HL-60 (cell line): Measurements from ENCODE around the gene C6orf132.

Experiments used
- DNase-seq, 2 experiments: peaks; one replicate each; pipeline ENCODE4 v3.0.0-alpha.2; 2010 to 2020; ENCODE audit warnings: low read depth in 1 of 2, low spot score in 1 of 2
- H3K27ac ChIP-seq: fragments of 250-450 bp; sonication (Bioruptor Pico); replicated peaks from 2 replicates; pipeline ENCODE4 v1.5.1; 2020; ENCODE audit warnings: mild to moderate bottlenecking, moderate library complexity
- H3K27me3 ChIP-seq: fragments of 250-450 bp; sonication (Bioruptor Pico); 2 replicates; pipeline ENCODE4 v1.5.1; 2021; ENCODE audit warnings: mild to moderate bottlenecking, moderate library complexity; ENCODE audit not compliant: insufficient read depth, poor library complexity, severe bottlenecking
- H3K4me3 ChIP-seq: replicated peaks from 2 replicates; pipeline ENCODE4 v1.5.1; 2011; ENCODE audit warnings: mild to moderate bottlenecking, control low read depth, low read length; ENCODE audit not compliant: insufficient read depth
- CTCF ChIP-seq: IDR thresholded peaks from one replicate; pipeline ENCODE4 v1.5.1; 2011; ENCODE audit warnings: low read length, control low read depth, inconsistent platforms; ENCODE audit not compliant: insufficient read depth
- GABPA ChIP-seq: IDR thresholded peaks from 2 replicates; pipeline ENCODE4 v1.6.1; 2012; ENCODE audit warnings: low read depth
- POLR2AphosphoS5 ChIP-seq: IDR thresholded peaks from 2 replicates; pipeline ENCODE4 v1.6.1; 2012; ENCODE audit warnings: low read depth
- REST ChIP-seq: IDR thresholded peaks from 2 replicates; pipeline ENCODE4 v1.6.1; 2012; ENCODE audit warnings: low read depth; ENCODE audit not compliant: insufficient replicate concordance
- SPI1 ChIP-seq: IDR thresholded peaks from 2 replicates; pipeline ENCODE4 v1.6.1; 2012; ENCODE audit warnings: low read depth, mild to moderate bottlenecking, borderline replicate concordance

Gene C6orf132

GRCh38 chr6:42136508-42137193 is 5.8 kb downstream of the C6orf132 start:
- H3K27ac ChIP-seq = no peak overlapping the region
- no peak overlapping the region for H3K4me3 ChIP-seq
- H3K27me3 ChIP-seq = no peaks in the 10 kb centered on the region
- DNase-seq = peak in 1 of 2 experiments; percentile 8
- TF ChIP-seq GABPA (no peak), CTCF (no peak), REST (no peak), SPI1 (no peak), POLR2AphosphoS5 (no peak)

GRCh38 chr6:42135722-42136121 is 6.7 kb downstream of the C6orf132 start:
- no peak for TF ChIP-seq REST
- TF ChIP-seq CTCF = no peak
- no peak for TF ChIP-seq SPI1
- no peak for TF ChIP-seq POLR2AphosphoS5
- no peak for TF ChIP-seq GABPA
- H3K4me3 ChIP-seq = no peak overlapping the region
- H3K27ac ChIP-seq = no peak overlapping the region
- no peaks in the 10 kb centered on the region for H3K27me3 ChIP-seq
- no peak for DNase-seq

- Histone ChIP-seq H3K4me3 (no peak overlapping the region), H3K27me3 (no peaks in the 10 kb centered on the region), H3K27ac (no peak overlapping the region)
- TF ChIP-seq REST (no peak), SPI1 (no peak)
- DNase-seq = no peak
Observed at GRCh38 chr6:42135161-42135560, 7.3 kb downstream of the C6orf132 start.
